LoVo (cell line): Measurements from ENCODE around the gene PEX5L.
A peak's percentile ranks its signal among the peaks of the same experiment; 100 is the strongest.

ENCODE experiments used
- DNase-seq: peaks from one replicate; pipeline ENCODE4 v3.0.0-alpha.2; 2016; ENCODE audit warnings: low spot score

Gene PEX5L

DNA sequence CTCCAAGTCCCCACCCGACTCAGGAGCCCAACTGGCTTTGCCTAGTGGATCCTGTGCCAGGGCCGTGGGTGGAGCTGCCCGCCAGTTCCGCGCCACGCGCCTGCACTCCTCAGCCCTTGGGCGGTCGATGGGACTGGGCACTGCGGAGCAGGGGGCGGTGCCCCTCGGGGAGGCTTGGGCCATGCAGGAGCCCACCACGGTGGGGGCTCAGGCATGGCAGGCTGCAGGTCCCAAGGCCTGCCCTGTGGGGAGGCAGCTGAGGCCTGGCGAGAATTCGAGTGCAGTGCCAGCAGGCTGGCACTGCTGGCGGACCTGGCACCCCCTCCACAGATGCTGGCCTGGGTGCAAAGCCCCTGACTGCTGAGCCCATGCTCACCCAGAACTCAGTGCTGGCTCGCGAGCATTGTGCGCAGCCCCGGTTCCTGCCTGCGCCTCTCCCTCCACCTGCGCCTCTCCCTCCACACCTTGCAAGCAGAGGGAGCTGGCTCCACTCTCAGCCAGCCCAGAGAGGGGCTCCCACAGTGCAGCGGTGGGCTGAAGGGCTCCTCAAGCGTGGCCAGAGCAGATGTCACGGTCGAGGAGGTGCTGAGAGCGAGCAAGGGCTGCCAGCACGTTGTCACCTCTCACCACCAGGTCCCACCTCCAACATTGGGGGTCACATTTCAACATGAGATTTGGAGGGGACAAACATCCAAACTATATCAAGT is 261.2 kb downstream of the PEX5L start:
- no peak for DNase-seq

DNA sequence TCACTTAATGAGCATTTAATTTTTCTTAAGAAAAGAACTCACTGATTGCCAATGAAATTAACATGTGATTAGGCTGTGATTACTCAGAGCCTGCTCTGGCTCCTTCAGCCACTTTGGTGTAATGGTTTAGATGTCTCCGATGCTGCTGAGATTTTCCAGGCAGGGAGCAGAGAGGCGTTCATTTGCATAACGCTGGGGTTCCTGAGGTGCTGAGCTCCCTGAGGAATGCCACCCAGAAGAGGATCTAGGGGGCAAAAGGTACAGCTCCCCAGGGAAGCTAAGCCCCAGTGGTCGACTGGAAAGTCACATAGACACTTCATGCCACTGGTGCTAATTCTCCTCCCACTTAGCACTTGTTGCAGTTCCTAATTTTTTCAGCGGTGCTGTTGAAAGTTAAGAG is 264.4 kb downstream of the PEX5L start:
- DNase-seq, result no peak

DNA sequence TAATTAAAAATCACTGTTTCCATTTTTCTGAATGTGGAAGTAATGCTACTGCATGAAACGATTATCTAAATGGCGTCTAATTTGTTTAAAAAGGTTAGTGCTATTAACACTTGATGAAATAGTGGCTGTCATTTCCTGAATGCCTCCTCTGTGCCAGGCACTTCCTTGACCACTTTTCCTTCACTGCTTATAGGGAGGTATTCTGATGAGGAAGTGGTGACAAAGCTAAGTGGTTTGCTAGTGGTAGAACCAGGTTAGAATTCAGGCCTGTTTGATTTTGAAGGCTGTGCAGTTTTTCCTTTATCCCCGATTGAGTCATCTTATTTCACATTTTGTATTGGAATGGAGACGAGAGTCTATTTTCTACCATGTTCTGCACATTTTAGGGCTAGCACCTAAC is 264.9 kb downstream of the PEX5L start:
- DNase-seq, result no peak

DNA sequence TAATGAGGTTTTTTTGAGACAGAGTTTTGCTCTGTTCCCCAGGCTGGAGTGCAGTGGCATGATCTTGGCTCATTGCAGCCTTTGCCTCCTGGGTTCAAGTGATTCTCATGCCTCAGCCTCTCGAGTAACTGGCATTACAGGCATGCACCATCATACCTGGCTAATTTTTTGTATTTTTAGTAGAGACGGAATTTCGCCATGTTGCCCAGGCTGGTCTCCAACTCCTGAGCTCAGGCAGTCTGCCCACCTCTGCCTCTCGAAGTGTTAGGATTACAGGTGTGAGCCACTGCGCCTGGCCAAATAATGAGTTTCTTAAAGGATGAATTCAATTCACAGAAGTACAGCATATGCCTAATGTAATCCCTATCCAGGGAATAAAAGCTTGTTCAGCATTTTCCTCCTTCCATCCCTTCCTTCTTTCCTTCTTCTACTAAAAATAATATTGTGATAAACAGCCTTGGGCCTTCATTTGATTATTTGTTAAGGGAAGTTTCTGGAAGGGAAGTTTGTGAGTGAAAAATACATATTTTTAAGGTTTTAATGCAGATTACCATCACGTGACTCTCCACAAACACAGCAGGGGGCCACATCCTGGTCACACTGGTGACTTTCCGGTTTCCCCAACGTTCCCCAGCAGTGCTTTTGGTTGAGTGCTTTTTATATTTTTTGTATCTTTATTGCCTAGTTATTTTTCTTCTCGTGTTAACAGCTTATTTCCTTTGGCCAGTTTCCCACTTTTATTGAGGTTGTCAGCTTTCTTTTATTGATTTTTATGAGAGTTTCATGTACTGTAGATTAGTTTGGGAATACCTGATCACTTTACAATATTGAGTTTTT is 267.1 kb downstream of the PEX5L start:
- no peak for DNase-seq

DNA sequence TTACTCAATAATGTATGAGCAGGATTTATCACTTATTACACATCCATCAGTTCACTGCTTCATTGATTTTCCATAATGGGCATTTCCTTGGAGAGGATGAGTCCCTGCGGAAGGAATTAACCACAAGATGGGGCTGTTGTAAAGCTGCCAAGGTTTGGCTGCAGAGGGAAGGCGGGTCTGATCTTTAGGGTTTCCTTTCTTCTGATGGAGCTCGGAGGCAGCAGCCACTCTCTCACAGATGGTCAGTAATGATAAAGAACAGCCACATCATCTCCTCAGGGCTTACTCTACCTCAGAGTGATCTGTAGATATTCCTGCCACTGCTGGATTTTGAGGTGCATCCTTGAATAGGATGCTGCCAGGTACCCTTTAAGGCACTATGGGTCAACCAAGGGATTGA is 268.7 kb downstream of the PEX5L start:
- peak; percentile 5 for DNase-seq

DNA sequence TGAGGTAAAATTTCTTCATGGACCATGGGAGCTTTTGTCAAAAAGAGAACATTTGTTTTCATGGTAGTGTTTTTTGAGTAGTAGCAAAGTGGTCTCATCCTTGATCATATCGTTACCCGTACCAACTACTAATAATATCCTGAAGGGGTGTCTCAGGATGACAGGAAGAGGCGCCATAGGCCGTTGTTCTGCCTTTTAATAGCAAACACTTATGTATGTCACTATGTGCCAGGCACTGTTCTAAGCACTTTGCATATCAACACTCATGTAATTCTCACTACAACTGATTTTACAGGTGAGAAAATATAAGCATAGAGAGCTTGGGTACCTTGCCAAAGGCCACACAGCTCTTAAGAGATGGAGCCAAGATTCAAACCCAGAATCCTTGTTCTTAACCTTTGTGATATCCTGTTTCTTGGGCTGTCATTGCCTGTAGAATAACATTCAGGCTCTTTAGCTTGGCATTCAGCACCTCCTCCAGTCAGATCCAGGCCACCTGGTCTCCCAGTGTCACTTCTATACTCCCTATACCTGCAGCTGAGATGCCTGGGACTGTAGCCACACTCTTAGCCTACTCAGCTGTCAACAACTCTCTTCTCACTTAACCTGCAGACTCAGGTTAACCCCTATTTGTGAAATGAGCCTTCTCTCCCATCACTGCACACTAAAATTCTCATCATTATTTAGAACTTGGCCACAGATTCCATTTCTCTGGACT is 270.2 kb downstream of the PEX5L start:
- no peak for DNase-seq

DNA sequence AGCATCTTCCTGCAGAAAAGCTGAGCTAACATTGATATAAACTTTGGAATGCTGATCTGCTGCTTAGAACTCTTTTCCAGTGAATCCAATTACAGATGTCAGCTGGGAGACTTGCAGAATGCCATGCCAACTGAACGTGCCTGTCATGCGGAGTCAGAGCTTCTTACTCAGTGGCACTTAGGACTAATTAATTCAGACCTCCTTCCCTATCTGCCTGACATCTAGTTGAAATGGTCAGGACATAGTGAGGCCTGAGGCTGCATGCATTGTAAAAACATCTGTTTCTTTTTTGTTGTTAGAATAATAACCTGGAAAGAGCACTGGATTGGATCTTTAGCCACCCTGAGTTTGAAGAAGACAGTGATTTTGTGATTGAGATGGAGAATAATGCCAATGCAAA is 271.3 kb downstream of the PEX5L start:
- no peak for DNase-seq

DNA sequence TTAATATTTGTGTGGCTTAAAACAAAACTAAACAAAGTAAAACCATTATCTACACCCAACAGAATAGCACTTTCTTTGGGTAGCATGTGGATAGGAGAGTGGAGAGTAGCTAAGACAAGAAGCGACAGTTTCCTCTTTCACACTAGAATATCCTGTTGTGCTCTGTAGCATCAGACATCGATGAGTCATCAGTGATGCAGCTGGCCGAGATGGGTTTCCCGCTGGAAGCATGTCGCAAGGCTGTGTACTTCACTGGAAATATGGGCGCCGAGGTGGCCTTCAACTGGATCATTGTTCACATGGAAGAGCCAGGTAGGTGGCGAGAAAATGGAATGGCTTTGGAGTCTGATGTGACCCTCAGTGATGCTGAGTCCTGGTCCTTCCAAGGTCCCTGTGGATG is 275.8 kb downstream of the PEX5L start:
- no peak for DNase-seq

DNA sequence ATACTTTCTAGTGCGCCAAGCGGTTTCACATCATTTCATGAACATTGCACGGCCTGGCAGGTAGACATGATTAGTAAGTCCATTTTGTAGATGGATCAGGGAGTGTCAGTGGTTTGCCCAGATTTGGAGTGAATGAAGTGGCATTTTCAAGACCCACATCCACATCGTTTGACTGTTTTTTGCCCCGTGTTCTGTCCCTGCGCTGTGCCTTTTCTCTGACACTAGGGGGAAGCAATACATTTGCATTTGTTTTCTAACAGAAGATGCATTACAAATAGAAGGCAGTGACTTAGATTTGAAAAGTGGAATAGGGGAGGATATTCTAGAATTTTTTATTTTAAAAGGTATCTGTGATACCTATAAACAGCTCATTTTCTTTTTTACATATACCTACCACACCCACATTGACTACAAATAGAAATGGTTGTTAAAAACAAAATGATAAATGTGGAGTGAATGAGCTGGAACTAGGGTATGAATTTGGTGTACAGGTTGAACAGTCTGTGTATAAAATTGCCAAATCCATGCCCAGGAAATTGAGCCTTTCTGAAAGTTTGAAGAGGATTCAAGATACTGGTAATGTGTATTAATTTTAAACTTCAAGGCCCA is 285.9 kb downstream of the PEX5L start:
- peak; percentile 7 for DNase-seq

DNA sequence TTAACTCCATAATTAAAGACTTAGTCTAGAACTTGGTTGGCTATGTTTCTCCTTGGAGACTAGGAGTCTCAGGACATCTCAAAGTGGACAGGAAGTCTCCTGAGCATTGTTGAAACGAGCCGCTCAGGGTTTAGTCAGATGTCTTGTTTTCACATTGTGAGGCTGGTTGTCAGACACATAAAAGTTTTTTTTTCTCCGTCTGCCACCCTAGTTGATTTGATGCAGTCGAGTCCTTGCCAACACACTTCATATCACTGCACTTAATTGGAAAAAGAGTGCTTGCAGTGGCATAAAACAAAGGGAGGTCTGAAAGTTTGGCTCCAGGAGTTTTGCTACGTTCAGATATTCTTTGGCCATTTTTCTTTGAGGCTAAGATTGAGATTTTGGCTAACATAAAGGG is 291.0 kb downstream of the PEX5L start:
- DNase-seq, result no peak

DNA sequence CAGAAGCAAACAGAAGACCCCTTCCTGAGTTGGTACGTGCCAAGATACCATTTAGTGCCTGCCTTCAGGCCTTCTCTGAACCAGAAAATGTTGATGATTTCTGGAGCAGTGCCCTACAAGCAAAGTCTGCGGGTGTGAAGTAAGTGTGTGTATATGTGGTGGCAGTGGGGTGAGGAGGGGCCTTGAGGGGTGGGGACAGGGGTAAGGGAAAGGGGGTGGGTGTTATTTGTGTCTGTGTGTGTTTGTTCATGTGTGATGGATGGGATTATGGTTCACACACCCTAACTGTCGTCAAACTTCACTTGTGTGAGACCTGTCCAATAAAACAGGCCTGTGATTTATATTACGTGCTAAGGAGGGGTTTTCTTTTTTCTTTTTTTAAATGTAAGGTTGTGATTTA is 291.7 kb downstream of the PEX5L start:
- DNase-seq, result no peak
